NCI-H2227 (cell line): Measurements from ENCODE around the gene SLC7A5.
"Not testable (repeated sequence)": the region's sequence is repeated elsewhere in the genome, so short reads cannot be mapped to it uniquely, and the experiment has no call there.

Experiments used
- DNase-seq: peaks from one replicate; lab custom pipeline; 2025; ENCODE audit not compliant: unreplicated experiment; lab: John Stamatoyannopoulos, UW

The SLC7A5 gene

DNA sequence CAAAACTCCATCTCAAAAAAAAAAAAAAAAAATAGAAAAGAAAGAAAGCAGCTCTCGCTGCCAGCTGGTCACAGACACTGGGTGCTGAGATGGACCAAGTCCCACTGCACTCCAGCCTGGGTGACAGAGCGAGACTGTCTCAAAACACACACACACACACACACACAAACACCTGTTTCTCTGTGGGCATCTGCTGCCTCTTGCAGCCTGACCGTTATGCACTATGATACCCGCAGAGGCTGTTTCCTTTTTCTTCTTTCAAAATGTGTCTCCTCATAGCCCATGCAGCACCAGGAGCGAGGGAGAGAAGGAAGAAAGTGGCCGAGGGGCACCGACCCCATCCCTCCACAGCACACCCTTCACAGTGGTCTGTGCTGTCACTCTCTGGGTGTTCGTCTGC lies 66.6 kb downstream of the SLC7A5 start:
- DNase-seq: no peak

DNA sequence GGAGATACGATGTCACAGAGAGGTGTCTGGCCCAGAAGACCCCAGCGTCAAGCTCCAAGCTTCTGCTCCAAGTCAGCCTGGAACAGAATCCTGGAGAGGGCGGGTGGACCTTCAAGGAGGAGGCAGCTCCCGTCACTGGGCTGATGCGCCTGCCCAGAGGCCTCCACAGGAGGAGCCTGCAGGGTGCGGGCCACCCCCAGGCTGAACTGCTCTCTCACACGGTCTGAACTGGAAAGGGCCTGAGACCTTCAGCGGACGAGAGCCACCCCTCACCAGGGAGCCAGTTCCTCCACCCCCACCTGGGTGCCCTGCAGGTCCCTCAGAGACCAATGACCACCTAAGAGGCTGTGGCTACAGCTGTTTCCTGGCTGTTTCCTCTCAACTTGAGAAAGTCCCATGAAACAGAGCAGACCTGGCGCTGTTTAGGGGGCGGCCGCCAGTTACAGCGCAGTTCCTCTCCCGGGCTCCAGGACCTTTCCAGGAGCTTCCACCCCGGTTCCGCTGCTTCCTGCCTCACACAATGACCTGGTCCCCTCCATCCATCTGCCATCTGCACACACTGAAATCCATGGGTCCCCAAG lies 67.5 kb downstream of the SLC7A5 start:
- DNase-seq: no peak

DNA sequence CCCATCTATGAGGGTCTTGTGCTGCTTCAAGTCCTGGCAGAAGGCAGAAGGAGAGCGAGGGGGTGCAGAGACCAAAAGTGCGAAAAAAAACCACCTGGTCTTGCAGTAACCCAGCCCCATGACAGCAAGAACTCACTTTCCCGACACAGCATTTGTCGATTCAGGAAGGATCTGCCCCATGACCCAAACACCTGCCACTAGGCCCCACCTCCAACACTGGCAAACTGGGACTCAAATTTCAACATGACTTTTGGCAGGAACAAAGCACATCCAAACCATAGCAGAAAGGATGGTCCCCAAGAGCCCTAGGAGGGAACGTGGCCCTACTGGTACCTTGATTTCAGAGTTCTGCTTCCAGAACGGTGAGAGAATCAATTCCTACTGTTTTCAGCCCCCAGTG lies 68.8 kb downstream of the SLC7A5 start:
- no peak for DNase-seq

DNA sequence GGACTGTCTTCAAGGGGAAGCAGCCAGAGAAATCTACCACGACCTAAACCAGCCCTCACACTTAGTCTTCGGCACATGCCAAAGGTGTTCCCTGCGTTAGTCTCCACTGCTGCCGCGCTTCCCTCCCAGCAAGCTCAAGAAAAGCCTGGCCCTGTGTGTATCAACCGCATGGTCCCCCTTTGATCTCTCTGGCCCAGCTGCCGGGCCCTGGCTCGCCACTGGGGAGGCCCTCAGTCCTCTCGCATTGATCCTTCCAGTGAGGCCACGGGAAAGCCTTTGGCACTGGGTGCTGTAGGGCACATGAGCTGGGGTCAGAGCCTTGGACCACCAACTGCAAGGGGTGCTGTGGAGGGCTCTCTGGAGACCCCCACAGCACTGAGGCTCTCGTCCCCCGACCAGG lies 74.0 kb downstream of the SLC7A5 start:
- no peak for DNase-seq

DNA sequence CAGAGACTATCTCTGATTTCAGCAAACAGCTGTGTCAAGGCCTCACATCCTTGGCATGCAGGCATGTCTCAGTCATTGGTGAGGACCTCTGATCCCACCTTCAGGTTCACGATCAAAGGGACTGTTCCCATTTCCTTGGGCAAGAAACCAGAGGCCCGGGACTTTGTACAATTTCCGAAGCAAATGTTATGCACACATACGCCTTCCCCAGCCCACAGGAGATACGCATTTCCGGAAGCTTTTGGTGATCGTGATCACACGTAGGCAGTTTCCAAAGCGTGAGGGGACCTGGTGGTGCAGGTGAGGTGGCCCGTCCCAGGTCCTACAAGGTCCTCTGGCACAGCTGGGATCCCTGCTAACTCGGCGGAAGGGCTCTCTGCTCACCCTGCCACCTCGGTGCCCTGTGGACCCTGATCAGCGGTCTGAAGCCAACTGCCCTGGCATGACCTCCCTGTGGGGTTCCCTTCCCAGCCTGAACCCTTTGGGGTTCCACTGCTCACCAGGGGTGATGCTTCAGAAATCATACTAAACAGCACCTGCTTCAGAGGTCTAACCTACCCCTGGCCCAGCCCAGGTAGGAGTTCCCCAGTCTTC lies 74.7 kb downstream of the SLC7A5 start:
- no peak for DNase-seq

DNA sequence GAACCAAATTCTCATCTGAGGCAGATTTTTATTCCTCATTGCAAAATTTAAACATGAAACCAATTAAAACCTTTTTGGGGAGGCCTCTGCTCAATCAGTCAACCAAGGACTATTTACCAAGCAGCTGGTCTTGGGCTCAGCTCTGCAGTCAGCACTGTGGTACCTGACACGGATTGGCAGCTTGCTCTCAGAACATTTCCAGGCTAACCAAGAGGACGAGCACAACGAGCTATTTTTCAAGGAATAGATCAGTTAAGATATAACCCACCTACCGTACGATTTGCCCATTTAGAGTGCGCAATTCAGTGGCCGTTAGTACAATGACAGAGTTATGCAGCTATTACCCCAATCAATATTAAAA lies 77.1 kb downstream of the SLC7A5 start:
- no peak for DNase-seq

DNA sequence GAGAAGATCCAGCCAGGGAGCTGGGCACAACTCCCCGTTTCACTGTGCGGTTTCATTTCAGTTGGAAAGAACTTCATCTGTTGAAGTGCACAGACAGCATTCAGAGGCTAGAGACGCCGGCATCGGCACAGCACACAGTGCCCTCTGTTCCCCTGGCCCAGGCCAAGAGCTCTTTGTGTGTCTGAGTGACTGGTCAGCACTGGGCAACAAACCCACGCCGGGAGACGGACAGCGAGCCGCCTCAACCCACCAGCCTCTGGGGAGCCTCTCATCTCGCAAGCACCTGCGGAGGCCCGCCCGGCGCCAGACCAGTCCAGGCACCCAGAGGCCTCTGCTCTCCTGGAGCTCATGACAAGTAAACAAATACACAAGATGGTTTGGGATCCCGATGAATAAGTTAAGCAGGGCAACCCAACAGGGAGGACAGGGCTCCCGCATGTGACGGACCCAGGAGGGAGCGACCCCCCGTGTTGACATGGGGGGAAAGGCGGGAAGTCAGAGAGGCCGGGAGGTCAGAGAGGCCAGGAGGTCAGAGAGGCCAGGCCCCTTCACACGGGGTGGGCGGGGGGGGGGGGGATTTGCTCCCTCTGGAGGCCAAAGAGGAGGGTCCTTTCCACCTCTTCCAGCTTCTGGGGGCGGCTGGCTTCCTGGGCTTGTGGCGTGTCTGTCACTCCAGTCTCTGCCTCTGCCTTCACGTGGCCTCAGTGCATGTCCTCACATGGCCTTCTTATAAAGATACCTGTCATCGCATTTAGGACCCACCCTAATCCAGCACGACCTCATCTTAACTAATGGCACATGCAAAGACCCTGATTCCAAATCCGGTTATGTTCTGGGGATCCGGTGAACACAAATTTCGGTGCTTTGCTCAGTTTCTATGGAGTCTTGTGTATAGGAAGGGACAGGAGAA lies 77.8 kb downstream of the SLC7A5 start:
- no peak for DNase-seq

DNA sequence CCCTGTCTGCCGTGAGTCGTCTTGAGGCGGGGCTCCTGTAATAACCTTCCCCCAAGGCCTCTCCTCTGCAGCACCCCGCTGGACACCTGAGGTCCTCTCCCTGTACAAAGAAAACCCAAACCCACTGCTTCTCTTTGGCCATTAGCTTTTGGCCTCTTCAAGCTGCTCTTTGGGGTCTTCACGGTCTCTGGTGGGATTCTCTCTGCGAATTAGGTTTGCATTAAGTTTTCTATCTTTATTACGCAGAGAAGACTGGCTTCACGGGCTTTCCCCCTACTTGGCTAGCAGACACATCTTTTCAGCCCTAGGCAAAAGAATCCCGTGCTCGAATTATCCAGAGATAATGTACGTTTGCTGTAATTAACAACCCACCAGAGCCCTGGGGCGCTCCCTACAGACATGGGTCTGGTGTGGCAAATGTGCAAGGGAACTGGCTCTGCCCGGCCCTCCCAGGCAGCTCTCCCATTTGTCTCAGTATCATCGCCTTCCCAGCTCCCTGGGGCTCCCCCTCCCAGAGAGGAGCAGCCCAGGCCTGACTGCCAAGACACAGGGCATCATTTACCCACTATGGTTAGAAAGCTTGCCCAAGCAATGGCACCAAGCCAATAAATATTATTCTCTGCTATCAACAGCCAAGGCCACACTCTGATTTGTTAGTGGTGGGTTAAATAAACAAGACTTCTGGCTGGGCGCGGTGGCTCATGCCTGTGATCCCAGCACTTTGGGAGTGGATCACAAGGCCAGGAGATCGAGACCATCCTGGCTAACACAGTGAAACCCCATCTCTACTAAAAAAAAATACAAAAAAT lies 78.8 kb downstream of the SLC7A5 start:
- no peak for DNase-seq

DNA sequence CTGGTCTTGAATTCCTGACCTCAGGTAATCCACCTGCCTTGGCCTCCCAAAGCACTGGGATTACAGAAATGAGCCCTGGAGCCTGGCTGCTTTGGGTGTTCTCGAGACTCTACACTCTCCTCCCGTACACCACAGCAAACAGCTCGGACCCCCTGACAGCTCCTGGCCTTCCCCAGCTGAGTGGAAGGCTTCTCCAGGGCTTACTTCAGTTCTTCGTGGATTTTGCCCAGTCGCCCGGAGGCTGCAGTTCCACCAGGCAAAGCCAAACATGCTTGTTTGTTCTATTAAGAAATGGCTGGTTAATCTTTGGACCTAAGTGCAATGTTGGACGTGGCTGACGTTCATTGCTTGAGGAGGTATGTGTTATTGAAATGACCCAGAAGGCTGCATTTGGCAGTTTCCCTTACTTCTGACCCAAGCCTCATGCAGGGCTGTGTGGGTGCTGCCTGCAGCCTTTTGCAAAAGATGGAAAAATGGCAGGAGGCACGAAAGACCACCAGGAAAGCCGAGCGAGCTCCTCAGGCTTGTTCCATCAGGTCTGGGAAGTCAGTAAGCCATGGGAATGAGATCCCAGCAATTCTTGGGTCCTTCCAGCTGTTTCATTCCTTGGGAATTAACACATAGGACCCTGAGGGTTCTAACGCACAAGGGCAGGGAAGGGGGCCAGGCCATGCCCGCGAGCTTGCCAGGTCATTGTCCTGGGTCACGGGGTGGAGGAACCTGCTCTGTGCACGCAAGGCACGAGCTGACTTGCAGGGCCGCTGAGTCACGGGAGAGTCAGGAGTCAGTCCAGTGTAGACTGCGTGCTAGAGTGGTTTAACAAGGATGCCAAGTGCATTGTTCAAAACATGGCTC lies 79.6 kb downstream of the SLC7A5 start:
- no peak for DNase-seq

DNA sequence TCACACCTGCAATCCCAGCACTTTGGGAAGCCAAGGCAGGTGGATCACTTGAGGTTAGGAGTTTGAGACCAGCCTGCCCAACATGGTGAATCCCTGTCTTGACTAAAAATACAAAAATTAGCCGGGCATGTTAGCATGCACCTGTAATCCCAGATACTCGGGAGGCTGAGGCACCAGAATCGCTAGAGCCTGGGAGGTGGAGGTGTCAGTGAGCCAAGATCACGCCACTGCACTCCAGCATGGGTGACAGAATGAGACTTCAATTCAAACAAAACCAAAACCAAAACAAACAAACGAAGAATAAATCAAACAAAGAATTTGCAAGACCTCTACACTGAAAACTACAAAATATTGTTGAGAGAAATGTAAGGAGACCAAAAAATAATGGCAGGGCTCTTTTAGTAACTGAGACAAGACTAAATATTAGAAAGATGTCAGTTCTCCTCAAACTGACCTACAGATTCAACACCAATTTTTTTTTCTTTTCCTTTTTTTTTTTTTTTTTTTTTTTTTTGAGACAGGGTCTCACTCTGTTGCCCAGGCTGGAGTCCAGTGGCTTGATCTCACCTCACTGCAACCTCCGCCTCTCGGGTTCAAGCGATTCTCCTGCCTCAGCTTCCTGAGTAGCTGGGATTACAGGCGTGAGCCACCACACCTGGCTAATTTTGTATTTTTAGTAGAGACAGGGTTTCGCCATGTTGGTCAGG lies 80.4 kb downstream of the SLC7A5 start:
- DNase-seq: not testable (repeated sequence)

DNA sequence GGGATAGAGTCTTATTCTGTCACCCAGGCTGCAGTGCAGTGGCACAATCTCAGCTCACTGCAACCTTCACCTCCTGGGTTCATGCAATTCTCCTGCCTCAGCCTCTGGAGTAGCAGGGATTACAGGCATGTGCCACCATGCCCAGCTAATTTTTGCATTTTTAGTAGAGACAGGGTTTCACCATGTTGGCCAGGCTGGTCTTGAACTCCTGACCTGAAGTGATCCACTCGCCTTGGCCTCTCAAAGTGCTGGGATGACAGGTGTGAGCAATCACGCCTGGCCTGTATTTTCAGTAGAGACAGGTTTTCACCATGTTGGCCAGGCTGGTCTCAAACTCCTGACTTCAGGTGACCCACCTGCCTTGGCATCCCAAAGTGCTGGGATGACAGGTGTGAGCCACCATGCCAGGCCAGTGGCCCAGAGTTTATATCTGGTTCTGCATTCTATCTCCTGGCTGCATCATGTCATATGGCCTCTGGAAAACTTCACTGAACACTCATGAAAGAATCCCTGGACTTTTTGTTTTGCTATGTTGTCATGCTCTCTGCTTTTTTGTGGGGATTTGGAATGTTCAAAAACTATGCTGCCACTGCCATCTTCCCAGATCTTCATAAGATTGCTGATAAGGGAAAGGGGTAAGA lies 81.7 kb downstream of the SLC7A5 start:
- not testable (repeated sequence) for DNase-seq

DNA sequence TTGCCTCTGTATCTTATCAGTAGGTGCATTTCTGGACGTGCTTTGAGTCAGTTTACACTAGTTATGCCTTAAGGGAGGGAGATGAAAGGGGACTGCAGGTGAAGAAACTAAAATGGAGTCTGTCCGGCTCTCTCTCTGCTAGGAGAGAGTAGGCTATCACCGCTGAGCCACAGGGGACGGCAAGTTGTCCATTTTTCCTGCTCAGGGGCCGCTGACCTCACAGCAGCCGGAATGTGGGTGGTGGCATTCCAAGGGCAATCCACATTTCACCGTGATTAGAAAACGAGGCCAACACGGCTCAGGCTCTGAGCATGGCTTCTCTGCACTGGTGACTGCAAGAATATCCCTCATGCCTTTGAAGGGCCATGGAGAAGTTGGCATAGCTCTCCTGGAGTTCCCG lies 84.5 kb downstream of the SLC7A5 start:
- DNase-seq: no peak

DNA sequence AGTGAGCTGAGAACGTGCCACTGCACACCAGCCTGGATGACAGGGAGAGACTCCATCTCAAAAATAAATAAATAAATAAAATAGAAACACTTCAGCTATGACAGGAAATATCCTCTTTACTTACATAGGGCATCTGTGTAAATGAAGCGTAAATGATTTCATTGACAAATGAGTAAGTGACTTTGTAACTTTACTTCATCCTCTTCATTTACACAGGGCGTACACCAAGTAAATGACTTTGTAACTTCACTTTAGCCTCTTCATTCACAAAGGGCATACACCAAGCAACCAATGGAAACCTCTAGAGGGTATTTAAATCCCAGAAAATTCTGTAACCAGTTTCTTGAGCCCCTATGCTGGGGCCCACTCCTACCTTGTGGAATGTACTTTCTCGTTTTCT lies 87.3 kb downstream of the SLC7A5 start:
- no peak for DNase-seq

DNA sequence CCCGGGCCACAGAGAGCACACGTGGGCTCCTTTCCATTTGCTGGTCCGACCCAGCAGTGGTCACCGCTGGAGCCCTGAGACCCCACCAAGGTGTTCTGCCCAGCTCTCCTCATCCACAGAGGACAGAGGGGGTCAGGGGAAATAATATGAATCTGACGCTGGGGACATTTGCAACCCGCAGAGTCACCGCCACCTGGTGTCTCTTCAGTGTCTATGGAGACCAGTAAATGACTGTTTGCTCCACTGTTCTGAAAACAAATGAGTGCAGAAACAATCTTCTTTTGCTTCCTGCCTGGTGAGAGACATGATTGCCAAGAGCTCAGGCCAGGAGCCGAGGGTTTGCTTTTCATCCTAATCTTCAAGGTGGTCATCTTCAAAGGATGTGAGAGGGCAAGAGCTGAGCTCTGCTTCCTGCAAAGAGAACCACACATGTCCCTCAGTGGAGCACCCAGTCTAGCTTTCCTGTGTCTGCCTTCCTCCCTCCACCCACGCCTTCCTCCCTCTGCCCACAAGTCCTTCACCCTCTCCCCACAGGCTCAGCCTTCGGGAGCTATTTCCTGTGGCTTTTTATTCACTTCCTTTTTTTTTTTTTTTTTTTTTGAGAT lies 88.8 kb downstream of the SLC7A5 start:
- no peak for DNase-seq
